HCT116 (cell line): ENCODE data around the gene TMEM62. TPM values are rescaled to one million over a fixed set of nuclear protein-coding genes. Genes with fewer than 3 reads are reported as not detected.

Source experiments
- ATAC-seq: fragments of 200-7000 bp; cut with Tn5 transposase; 2 replicates; pipeline ENCODE4 v1.9.1; 2020; ENCODE audit warnings: mild to moderate bottlenecking, moderate library complexity
- BruUV-seq: library from RNA; stranded (reverse); fragments of 400-500 nt; replicated peaks from 2 replicates; lab custom pipeline; 2021; lab: Mats Ljungman, UMichigan
- CTCF ChIA-PET: fragments of 300-600 bp; sonication (Branson Sonifier 250); formaldehyde crosslinking; loops from one replicate; lab custom pipeline; 2021; ENCODE audit warnings: antibody characterized with exemption; lab: Charles Lee
- POLR2A ChIA-PET: fragments of 300-600, 350-600 bp; sonication (Branson Sonifier 250); formaldehyde crosslinking; loops from one replicate; lab custom pipeline; 2021; ENCODE audit warnings: antibody characterized with exemption; lab: Charles Lee
- RAD21 ChIA-PET, 2 experiments: fragments of 300-600 bp; sonication (Branson Sonifier 250); formaldehyde crosslinking; loops; one replicate each; lab custom pipeline; 2023; ENCODE audit warnings: low total read pairs in 2 of 2; ENCODE audit not compliant: uncharacterized antibody in 2 of 2, unreplicated experiment in 2 of 2, low non-redundant PET in 1 of 2; lab: Charles Lee
- DNase-seq: peaks from one replicate; pipeline ENCODE4 v3.0.0-alpha.2; 2010; ENCODE audit warnings: low read depth, low spot score
- H2AFZ ChIP-seq: fragments of 200-600 bp; shearing (Covaris generic), sonication (generic); 2 replicates; pipeline ENCODE4 v1.6.1; 2017; ENCODE audit warnings: low read depth, mixed run types, mixed read lengths, antibody characterized with exemption, low read length; ENCODE audit not compliant: poor library complexity, severe bottlenecking
- H3K27ac ChIP-seq: 2 replicates; pipeline ENCODE4 v1.5.1; 2012; ENCODE audit warnings: low read depth, low read length
- H3K27me3 ChIP-seq: fragments of 200-600 bp; sonication (generic); 2 replicates; pipeline ENCODE4 v1.6.1; 2016; ENCODE audit warnings: mixed run types, low read length, mixed read lengths; ENCODE audit not compliant: insufficient read depth
- H3K36me3 ChIP-seq, 2 experiments: fragments of 200-500 bp in 1 of 2; fragments of 200-600 bp in 1 of 2; sonication (Bioruptor generic) in 1 of 2; sonication (generic) in 1 of 2; 2 replicates each; pipeline versions ENCODE4 v1.5.1 to v1.6.1; 2014 to 2016; ENCODE audit warnings: low read length in 2 of 2, inconsistent platforms in 1 of 2, mixed read lengths in 1 of 2, mixed run types in 1 of 2; ENCODE audit not compliant: insufficient read depth in 2 of 2, control insufficient read depth in 1 of 2
- H3K4me1 ChIP-seq, 2 experiments: fragments of 200-600 bp in 1 of 2; sonication (generic) in 1 of 2; 2 replicates each; pipeline versions ENCODE4 v1.5.1 to v1.6.1; 2012 to 2017; ENCODE audit warnings: low read length in 2 of 2, inconsistent platforms in 1 of 2, mild to moderate bottlenecking in 1 of 2, mixed read lengths in 1 of 2, mixed run types in 1 of 2, moderate library complexity in 1 of 2; ENCODE audit not compliant: insufficient read depth in 2 of 2, control insufficient read depth in 1 of 2
- H3K4me2 ChIP-seq: fragments of 200-600 bp; sonication (generic); 2 replicates; pipeline ENCODE4 v1.6.1; 2017; ENCODE audit warnings: mixed run types, low read length, mixed read lengths
- H3K4me3 ChIP-seq, 2 experiments: fragments of 200-600 bp in 1 of 2; sonication (generic) in 1 of 2; replicated peaks in 1 of 2; 2 replicates each; pipeline ENCODE4 v1.5.1; 2011 to 2016; ENCODE audit warnings: low read length in 2 of 2, control low read depth in 1 of 2, low read depth in 1 of 2, mild to moderate bottlenecking in 1 of 2, mixed read lengths in 1 of 2, mixed run types in 1 of 2
- H3K79me2 ChIP-seq: fragments of 200-600 bp; sonication (generic); 2 replicates; pipeline ENCODE4 v1.6.1; 2017; ENCODE audit warnings: mild to moderate bottlenecking, mixed run types, low read length, moderate library complexity, mixed read lengths; ENCODE audit not compliant: insufficient read depth
- H3K9ac ChIP-seq: fragments of 200-600 bp; sonication (generic); 2 replicates; pipeline ENCODE4 v1.6.1; 2016; ENCODE audit warnings: low read length, mixed read lengths
- H3K9me2 ChIP-seq: fragments of 200-600 bp; sonication (generic), shearing (Covaris generic); 2 replicates; pipeline ENCODE4 v1.6.1; 2017; ENCODE audit warnings: mixed run types, mild to moderate bottlenecking, moderate library complexity; ENCODE audit not compliant: insufficient read depth
- H3K9me3 ChIP-seq, 2 experiments: fragments of 200-500 bp in 1 of 2; fragments of 200-600 bp in 1 of 2; sonication (Bioruptor generic) in 1 of 2; sonication (generic) in 1 of 2; 2 replicates each; pipeline ENCODE4 v1.6.1; 2014 to 2017; ENCODE audit warnings: low read length in 2 of 2, mixed read lengths in 2 of 2, inconsistent platforms in 1 of 2, low read depth in 1 of 2, mild to moderate bottlenecking in 1 of 2, mixed run types in 1 of 2, moderate library complexity in 1 of 2; ENCODE audit not compliant: control insufficient read depth in 1 of 2, insufficient read depth in 1 of 2
- H4K20me1 ChIP-seq: fragments of 200-600 bp; sonication (generic), shearing (Covaris generic); 2 replicates; pipeline ENCODE4 v1.6.1; 2017; ENCODE audit warnings: mixed run types, mild to moderate bottlenecking, moderate library complexity; ENCODE audit not compliant: insufficient read depth
- ATF3 ChIP-seq: IDR thresholded peaks from 2 replicates; pipeline ENCODE4 v1.6.1; 2012
- CTCF ChIP-seq, 3 experiments: fragments of 200-600 bp in 1 of 3; sonication (generic) in 1 of 3; IDR thresholded peaks in 2 of 3; conservative IDR thresholded peaks in 1 of 3; 2 replicates each; pipeline ENCODE4 v1.5.1; 2012 to 2017; ENCODE audit warnings: low read depth in 2 of 3, low read length in 2 of 3, antibody characterized with exemption in 1 of 3, borderline replicate concordance in 1 of 3, control low read depth in 1 of 3, mild to moderate bottlenecking in 1 of 3, mixed read lengths in 1 of 3, mixed run types in 1 of 3, moderate library complexity in 1 of 3; ENCODE audit not compliant: insufficient read depth in 1 of 3
- POLR2A ChIP-seq: IDR thresholded peaks from 2 replicates; pipeline ENCODE4 v1.7.0; 2011; ENCODE audit warnings: borderline replicate concordance; ENCODE audit not compliant: insufficient read depth, insufficient read length; ENCODE audit errors: extremely low read depth
- POLR2AphosphoS5 ChIP-seq: IDR thresholded peaks from 2 replicates; pipeline ENCODE4 v1.6.1; 2011; ENCODE audit warnings: mild to moderate bottlenecking, low read depth, low read length, moderate library complexity
- SP1 ChIP-seq: IDR thresholded peaks from 2 replicates; pipeline ENCODE4 v1.6.1; 2012; ENCODE audit warnings: low read depth
- SRF ChIP-seq: IDR thresholded peaks from 2 replicates; pipeline ENCODE4 v1.6.1; 2012; ENCODE audit warnings: low read depth
- intact Hi-C: fragments of 100-400 bp; cut with micrococcal nuclease; formaldehyde crosslinking; loops from 2 replicates; pipeline ENCODE4 v1.10.0; 2022
- total RNA-seq: library from RNA; stranded (reverse); gene quantifications from one replicate; pipeline ENCODE4 v1.2.1, GENCODE V29; 2021; ENCODE audit not compliant: unreplicated experiment

Gene TMEM62
- total RNA-seq, 1 experiment from 2014 or later = 8.8 TPM

- no peak for TF ChIP-seq POLR2A
- Histone ChIP-seq H2AFZ (no peak overlapping the region), H3K79me2 (no peaks in the 10 kb centered on the region), H3K9me3 (no peaks in the 10 kb centered on the region), H3K36me3 (peaks cover 3 to 5% of the 10 kb centered on the region in 2 experiments; a peak in 3 of 4 replicates), H3K4me2 (no peak overlapping the region), H4K20me1 (no peaks in the 10 kb centered on the region), H3K27ac (no peak overlapping the region), H3K4me1 (peaks cover 0 to 5% of the 10 kb centered on the region in 2 experiments; a peak in 1 of 4 replicates), H3K4me3 (no peak overlapping the region), H3K27me3 (no peaks in the 10 kb centered on the region), H3K9ac (no peak overlapping the region), H3K9me2 (no peaks in the 10 kb centered on the region)
- ChIA-PET POLR2A (no interaction called here), CTCF (no interaction called here), RAD21 (no interaction called here)
- ATAC-seq (peak; percentile 44; the same call in 1 of the 2 replicates), DNase-seq (no peak)
- no TSS peak for BruUV-seq
- intact Hi-C loops = no loop called here
Measured at GRCh38 chr15:43150191-43150929, 17.0 kb downstream of the TMEM62 start.

- no peaks in the 10 kb centered on the region for H4K20me1 ChIP-seq
- H3K4me2 ChIP-seq = no peak overlapping the region
- peaks cover 3 to 12% of the 10 kb centered on the region in 2 experiments for H3K36me3 ChIP-seq
- TF ChIP-seq ATF3 (no peak), SP1 (no peak), CTCF (IDR thresholded peaks at IDR 0.05 in 2 of 3, conservative IDR thresholded peaks at IDR 0.05 in 1 of 3; ENCODE audit: borderline replicate concordance in 1 of 3, insufficient read depth in 1 of 3, low read depth in 2 of 3, low read length in 2 of 3) (no peak), POLR2AphosphoS5 (no peak), SRF (no peak), POLR2A (no peak)
- intact Hi-C loops = no loop called here
- ChIA-PET RAD21 (no interaction called here), POLR2A (no interaction called here), CTCF (no interaction called here)
- H3K79me2 ChIP-seq = no peaks in the 10 kb centered on the region
- ATAC-seq = no peak
- H3K4me1 ChIP-seq = peaks cover 0 to 5% of the 10 kb centered on the region in 2 experiments; a peak in 1 of 4 replicates
- DNase-seq = no peak
- no peak overlapping the region for H2AFZ ChIP-seq
- no peaks in the 10 kb centered on the region for H3K27me3 ChIP-seq
- BruUV-seq = no TSS peak
- no peaks in the 10 kb centered on the region for H3K9me2 ChIP-seq
- no peak overlapping the region for H3K9ac ChIP-seq
- no peaks in the 10 kb centered on the region for H3K9me3 ChIP-seq
- no peak overlapping the region for H3K4me3 ChIP-seq
- H3K27ac ChIP-seq = no peak overlapping the region
Measured at GRCh38 chr15:43151688-43152087, 18.3 kb downstream of the TMEM62 start.
